Thymus (tissue), 11 donors: ENCODE measurements around the gene CLTCL1. TPM values are rescaled to one million over a fixed set of nuclear protein-coding genes. Genes with fewer than 3 reads are reported as not detected.

Experiments
- DNase-seq, 9 donors: peaks; one replicate each; pipeline ENCODE4 v3.0.0-alpha.2; 2013; ENCODE audit warnings: low spot score in 9 of 9, low read depth in 6 of 9, missing footprints in 1 of 9
- H3K27ac ChIP-seq, 2 donors: one replicate each; pipeline ENCODE4 v1.5.1; 2013; ENCODE audit warnings: control low read depth in 1 of 2, low read depth in 1 of 2, low read length in 1 of 2, mild to moderate bottlenecking in 1 of 2, moderate library complexity in 1 of 2
- H3K27me3 ChIP-seq, 2 donors: one replicate each; pipeline ENCODE4 v1.5.1; 2013; ENCODE audit warnings: low read length in 1 of 2; ENCODE audit not compliant: control insufficient read depth in 2 of 2, insufficient read depth in 1 of 2
- H3K36me3 ChIP-seq, 2 donors: one replicate each; pipeline ENCODE4 v1.5.1; 2013; ENCODE audit warnings: low read length in 1 of 2, mild to moderate bottlenecking in 1 of 2, moderate library complexity in 1 of 2; ENCODE audit not compliant: control insufficient read depth in 2 of 2, insufficient read depth in 2 of 2
- H3K4me1 ChIP-seq, 2 donors: one replicate each; pipeline ENCODE4 v1.5.1; 2013; ENCODE audit warnings: low read length in 2 of 2; ENCODE audit not compliant: control insufficient read depth in 2 of 2, insufficient read depth in 2 of 2
- H3K4me3 ChIP-seq, 2 donors: one replicate each; pipeline ENCODE4 v1.5.1; 2013; ENCODE audit warnings: low read length in 2 of 2, control low read depth in 1 of 2, mild to moderate bottlenecking in 1 of 2
- H3K9me3 ChIP-seq, 2 donors: one replicate each; pipeline ENCODE4 v1.5.1; 2013; ENCODE audit warnings: low read length in 1 of 2, mild to moderate bottlenecking in 1 of 2; ENCODE audit not compliant: control insufficient read depth in 2 of 2, insufficient read depth in 1 of 2
- WGBS: extraction: QIAGEN DNeasy Blood & Tissue Kit; methylation state at CpG from one replicate; pipeline ENCODE4 v1.1.7; 2013; 5-methylcytosine and 5-hydroxymethylcytosine counted together
- polyA plus RNA-seq: library from polyadenylated mRNA; stranded (reverse); fragments of 200-250 nt; gene quantifications from one replicate; pipeline ENCODE4 v1.2.3, GENCODE V29; 2013
- total RNA-seq: library from RNA; stranded (reverse); fragments of 120-200 nt; gene quantifications from one replicate; pipeline ENCODE4 v1.2.4, GENCODE V29; 2013
- donor health status: healthy.

CLTCL1 gene
- total and polyA plus RNA-seq, 2 donors, result 9.5 to 30.4 TPM

DNA sequence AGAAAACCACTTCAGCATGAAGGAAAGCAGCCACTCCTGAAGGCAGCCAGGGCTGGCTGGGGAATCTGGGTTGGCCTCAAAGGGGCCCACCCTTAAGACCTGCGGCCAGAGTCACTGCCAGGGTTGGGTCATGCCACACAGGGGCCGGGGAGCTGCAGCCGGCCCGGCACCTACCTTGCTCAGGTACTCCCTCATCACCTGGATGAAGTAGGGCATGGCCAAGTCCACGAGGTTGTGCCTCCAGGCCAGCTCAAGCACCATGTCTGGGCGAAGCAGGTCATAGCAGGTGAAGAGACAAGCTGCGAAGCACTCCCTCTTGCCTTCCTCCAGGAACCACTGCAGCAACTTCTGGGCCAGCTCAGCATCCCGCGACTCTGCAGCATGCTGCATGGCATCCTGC, 108.3 kb downstream of the CLTCL1 start:
- WGBS, result 96% methylated on average over 9 of the region's 9 CpGs
- Histone ChIP-seq H3K27me3 (peaks cover 0 to 37% of the 10 kb centered on the region in 2 donors), H3K4me1 (peaks cover 0 to 12% of the 10 kb centered on the region in 2 donors), H3K4me3 (no peak overlapping the region), H3K36me3 (no peaks in the 10 kb centered on the region), H3K9me3 (no peaks in the 10 kb centered on the region), H3K27ac (no peak overlapping the region)
- DNase-seq, result no peak

DNA sequence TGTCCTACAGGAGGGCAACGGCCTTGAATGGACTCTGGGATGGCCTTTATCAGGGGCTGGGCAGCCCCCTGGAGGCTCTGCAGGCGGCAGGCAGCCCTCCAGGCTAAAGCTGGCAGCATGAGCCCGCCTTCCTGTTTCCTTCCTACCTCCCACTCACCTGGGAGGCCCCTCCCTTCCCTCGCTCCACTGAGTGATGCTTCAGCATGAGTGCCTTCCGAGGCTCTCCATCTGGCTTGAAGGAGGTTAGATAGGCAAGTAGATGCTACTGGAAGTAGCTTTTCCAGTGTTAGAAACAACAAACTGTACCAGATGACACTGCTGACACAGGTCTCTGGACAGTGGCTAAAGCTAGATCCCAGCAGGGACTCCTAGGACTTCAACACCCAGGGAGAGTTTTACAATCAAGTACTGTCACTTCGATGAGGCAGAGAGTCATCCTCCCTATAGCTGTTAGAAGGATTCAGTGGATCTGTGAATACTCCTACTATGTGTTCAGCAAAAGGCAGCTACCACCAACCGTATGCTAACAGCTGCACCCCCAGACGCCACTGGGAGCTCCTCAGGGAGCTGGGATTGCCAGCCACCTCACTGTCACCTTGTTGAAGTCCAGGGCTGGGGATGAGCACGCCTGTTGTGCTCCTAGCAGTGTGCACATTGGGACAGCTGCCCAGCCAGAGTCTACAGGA, 108.9 kb downstream of the CLTCL1 start:
- Histone ChIP-seq H3K27me3 (peaks cover 0 to 37% of the 10 kb centered on the region in 2 donors), H3K4me1 (peaks cover 3 to 13% of the 10 kb centered on the region in 2 donors), H3K36me3 (no peaks in the 10 kb centered on the region), H3K4me3 (no peak overlapping the region), H3K27ac (no peak overlapping the region), H3K9me3 (no peaks in the 10 kb centered on the region)
- 72% methylated on average over 9 of the region's 9 CpGs for WGBS
- no peak for DNase-seq

DNA sequence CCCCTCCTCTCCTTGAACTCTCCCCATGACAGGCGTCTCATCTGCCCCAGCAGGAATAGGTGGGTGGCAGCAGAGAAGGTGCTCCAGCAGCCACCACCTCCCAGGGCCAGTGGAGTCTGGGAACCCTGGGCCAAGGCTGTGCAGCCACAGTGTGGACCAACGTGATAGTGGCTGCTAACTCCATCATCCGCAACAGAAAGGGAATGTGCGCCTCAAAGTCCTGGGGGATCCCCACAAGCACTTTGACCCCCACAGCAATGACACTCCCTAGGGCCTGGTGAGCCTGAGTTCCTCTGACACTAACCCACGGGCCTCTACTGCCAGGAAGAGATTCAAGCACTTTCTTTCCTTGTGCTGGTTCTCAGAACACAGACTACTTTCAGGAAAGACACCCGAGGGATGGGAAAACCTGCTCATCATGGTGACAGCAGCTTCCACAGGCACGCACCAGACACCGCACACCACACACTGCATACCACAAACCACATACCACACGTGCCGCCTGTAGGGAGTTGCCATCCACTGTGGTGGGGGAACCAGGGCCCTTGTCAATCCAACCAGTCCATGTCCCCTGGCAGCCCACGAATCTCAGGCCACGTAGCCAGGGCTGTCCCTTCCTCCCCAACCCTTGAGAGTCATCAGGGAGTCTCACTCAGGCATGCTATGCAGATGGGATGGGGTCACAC, 109.6 kb downstream of the CLTCL1 start:
- H3K27me3 ChIP-seq, result peaks cover 0 to 37% of the 10 kb centered on the region in 2 donors
- no peak overlapping the region for H3K4me3 ChIP-seq
- DNase-seq, result no peak
- H3K36me3 ChIP-seq, result no peaks in the 10 kb centered on the region
- H3K27ac ChIP-seq, result no peak overlapping the region
- no peaks in the 10 kb centered on the region for H3K9me3 ChIP-seq
- 45% methylated on average over 12 of the region's 12 CpGs for WGBS
- H3K4me1 ChIP-seq, result peaks cover 6 to 16% of the 10 kb centered on the region in 2 donors

DNA sequence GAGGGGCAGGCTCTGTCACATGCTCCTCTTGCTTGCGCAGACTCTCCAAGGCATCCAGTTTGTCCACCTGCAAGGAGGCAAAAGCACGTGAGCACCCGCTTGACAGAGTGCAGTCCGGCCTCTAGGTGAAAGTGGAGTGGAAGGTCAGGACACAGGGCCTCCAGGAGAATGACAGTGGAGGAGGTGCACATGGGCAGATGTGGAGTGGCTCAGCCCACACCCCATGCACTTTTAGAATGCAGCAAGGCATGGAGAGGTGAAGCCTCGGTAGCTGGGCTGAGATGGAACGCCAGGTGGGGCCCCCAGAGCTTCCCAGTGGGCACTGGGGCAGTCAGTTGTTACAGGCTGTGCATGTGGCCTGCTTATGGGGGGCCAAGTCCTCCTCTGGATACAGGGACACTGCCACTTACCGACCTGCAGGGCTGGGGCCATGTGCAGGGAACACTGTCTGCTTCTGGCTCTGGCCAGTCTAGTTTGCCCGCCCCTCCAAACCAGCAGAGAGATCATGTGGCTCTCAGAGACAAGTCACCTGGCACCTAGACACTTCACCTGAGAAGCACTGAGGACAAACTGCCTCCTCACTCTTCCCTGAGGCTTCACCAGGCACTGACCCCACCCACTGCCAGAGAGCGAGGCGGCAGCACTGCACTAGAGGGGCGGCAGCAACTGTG, 110.6 kb downstream of the CLTCL1 start:
- H3K27me3 ChIP-seq, result peaks cover 0 to 37% of the 10 kb centered on the region in 2 donors
- DNase-seq, result no peak
- H3K36me3 ChIP-seq, result peaks cover 0 to 3% of the 10 kb centered on the region in 2 donors
- 97% methylated on average over 11 of the region's 11 CpGs for WGBS
- no peak overlapping the region for H3K4me3 ChIP-seq
- H3K27ac ChIP-seq, result no peak overlapping the region
- peaks cover 6 to 18% of the 10 kb centered on the region in 2 donors for H3K4me1 ChIP-seq
- H3K9me3 ChIP-seq, result no peaks in the 10 kb centered on the region

DNA sequence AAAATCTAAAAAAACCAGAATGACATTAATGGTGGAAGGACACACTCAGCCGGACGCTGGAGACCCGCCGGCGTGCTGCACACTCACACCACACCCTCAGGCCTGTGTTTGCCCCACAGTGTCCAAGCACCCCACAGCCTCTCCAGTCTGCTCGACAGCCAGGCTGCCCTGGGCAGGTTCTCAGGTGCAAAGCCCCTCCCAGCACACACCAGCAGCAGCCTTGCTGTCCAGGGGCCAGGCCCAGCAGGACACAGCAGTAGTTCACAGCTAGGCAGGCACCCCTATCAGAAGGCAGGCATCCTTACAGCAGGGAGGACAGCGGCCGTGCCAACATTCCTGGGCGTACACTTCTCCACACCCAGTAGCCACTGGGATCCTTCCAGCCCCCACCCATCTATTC, 111.3 kb downstream of the CLTCL1 start:
- no peak overlapping the region for H3K27ac ChIP-seq
- H3K36me3 ChIP-seq, result peaks cover 3% of the 10 kb centered on the region in 2 donors
- WGBS, result 97% methylated on average over 9 of the region's 9 CpGs

DNA sequence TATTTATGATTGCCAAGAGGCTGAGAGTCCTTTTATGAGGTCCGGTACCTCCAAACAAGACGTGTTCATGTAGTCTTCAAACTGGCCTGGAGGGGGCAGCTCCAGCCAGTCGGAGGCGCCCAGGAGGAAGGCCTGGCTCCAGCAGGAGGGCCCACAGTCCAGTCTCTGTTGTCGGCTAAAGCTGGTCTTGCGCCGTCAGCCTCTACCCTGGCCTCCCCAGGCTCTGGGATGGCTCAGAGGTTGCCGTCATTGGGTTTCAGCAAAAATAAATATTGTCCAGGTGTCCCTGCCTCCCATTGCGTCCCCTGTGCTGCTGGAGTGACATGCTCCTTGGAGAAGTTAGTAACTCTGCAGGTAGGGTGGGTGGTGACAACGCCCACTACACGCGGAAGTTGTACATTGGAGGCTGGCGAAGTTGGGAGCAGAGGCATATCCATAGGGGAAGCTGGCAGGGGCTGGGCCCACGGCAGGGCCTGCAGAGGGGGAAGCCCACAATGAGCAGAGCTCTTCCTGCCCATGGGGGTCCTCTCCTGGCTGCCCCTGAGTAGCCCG, 111.9 kb downstream of the CLTCL1 start:
- Histone ChIP-seq H3K27ac (no peak overlapping the region), H3K27me3 (peaks cover 0 to 37% of the 10 kb centered on the region in 2 donors), H3K4me3 (peak overlapping the region in 1 of 2 donors; percentile 87), H3K9me3 (no peaks in the 10 kb centered on the region), H3K36me3 (peaks cover 3% of the 10 kb centered on the region in 2 donors), H3K4me1 (peaks cover 6 to 18% of the 10 kb centered on the region in 2 donors)
- DNase-seq, result peak in 3 of 9 donors; percentile 8 to 45 (median 18)
- WGBS, result 51% methylated on average over 15 of the region's 15 CpGs

More for the DNA sequence above, 111.3 kb downstream of the CLTCL1 start:
- DNase-seq, result no peak
- peaks cover 0 to 37% of the 10 kb centered on the region in 2 donors for H3K27me3 ChIP-seq
- H3K4me1 ChIP-seq, result peaks cover 6 to 18% of the 10 kb centered on the region in 2 donors
- no peak overlapping the region for H3K4me3 ChIP-seq
- no peaks in the 10 kb centered on the region for H3K9me3 ChIP-seq

DNA sequence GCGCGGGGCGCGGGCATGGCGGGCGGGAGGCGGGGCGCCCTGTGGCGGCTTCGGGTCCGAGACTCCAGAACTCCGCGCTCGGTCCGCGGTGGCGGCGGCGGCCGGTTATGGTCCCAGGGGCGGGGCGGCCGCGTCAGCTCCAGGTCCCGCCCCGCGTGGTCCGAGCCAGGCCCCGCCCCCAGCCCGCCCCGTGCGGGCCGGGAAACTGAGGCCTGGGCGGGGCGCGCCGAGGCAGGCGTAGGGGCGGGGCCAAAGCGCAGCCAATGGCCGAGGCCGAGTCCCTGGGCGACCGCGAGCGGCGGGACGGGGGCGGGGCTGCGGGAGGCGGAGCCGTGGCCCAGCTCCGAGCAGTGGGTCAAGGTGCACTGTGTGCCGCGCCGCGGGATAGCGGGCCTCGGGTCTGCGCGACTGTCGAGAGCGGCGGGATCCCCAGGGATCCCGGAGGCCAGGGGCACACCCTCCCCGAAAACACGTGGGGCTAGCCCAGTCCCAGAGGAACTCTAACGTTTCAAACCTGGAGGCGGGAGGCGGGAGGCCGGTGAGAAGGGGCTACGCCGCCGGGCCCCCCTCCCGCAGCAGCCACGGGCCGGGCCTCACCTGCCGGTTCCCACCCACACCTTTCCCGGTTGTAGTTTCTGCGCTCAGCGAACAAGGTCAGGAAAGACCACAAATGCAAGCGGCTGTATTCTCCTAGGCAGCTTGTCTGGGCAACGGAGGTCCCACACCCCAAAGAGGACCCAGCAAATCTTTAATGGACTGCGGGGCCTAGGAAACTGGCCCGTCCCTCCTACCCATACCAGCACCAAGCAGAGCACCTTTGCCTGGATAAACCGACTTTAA, 112.6 kb downstream of the CLTCL1 start, which contains the start of gene SLC25A1:
SLC25A1 (minus strand) TSS at position 80 of the 840 bp plus-strand sequence; CDS start at position 17, 63 bp downstream.
- Histone ChIP-seq H3K4me1 (peaks cover 6 to 18% of the 10 kb centered on the region in 2 donors), H3K36me3 (peaks cover 3% of the 10 kb centered on the region in 2 donors), H3K4me3 (peak within 1 kb of the TSS; percentile 56 to 87), H3K9me3 (no peaks in the 10 kb centered on the region), H3K27me3 (peaks cover 0 to 37% of the 10 kb centered on the region in 2 donors), H3K27ac (peak within 1 kb of the TSS; percentile 18 to 80)
- peak in 8 of 9 donors; percentile 42 to 86 (median 72) for DNase-seq
- WGBS, result under 1% methylated on average over 86 of the region's 86 CpGs

DNA sequence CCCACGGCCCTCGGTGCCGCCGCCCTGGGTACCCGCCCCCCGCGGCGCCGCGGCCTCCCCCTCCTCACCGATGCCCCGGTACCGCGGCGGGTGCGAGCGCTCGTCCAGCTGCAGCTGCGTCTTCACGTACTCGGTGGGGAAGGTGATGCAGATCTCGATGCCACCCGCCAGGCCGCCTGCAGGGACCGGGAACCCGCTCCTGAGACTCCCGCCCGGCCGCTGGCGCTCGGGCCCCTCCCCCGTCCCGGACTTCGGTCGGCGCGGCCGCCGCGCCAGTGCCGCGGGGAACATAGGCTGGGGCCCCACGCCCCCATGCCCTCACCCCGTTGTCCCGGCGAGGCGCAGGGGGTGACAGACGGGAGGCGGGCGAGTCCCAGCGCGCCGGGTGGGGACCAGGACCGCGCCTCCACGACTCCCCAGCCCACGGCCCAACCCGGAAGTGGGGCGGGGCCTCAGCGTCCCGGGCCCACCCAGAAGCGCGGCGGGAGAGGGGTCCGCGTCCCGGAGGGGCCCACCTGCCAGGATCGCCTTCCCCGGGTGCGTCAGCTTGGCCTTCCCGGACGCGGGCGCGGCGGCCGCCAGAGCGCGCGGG, 113.4 kb downstream of the CLTCL1 start:
- Histone ChIP-seq H3K36me3 (peaks cover 3% of the 10 kb centered on the region in 2 donors), H3K27ac (peak overlapping the region in 1 of 2 donors; percentile 80), H3K4me3 (peak overlapping the region; percentile 44 to 87), H3K27me3 (peaks cover 0 to 34% of the 10 kb centered on the region in 2 donors), H3K4me1 (peaks cover 6 to 21% of the 10 kb centered on the region in 2 donors), H3K9me3 (no peaks in the 10 kb centered on the region)
- under 1% methylated on average over 80 of the region's 80 CpGs for WGBS
- DNase-seq, result peak in 6 of 9 donors; percentile 29 to 73 (median 45)
